ENCODE data around the gene YDJC. TPM values are rescaled to one million over a fixed set of nuclear protein-coding genes. Genes with fewer than 3 reads are reported as not detected.

YDJC gene
- total RNA-seq, 1 donor from 2014 or later, result 80.8 TPM

- DNase-seq (ENCODE audit: low spot score in 2 of 2), result no peak
- TF ChIP-seq CTCF (IDR thresholded peaks at IDR 0.05), result no peak
- no peaks in the 10 kb centered on the region for H3K27me3 ChIP-seq
- no peak overlapping the region for H3K27ac ChIP-seq
- intact Hi-C loops (cut with DNase I), result no loop called here
- no peaks in the 10 kb centered on the region for H3K9me3 ChIP-seq
- H3K4me1 ChIP-seq, result no peaks in the 10 kb centered on the region
- H3K36me3 ChIP-seq, result peaks cover 51 to 71% of the 10 kb centered on the region in 2 donors
- H3K4me3 ChIP-seq, result no peak overlapping the region
These were observed 43.9 kb upstream of the YDJC start for GRCh38 chr22:21673534-21674321.

GRCh38 chr22:21672107-21672629 lies 42.3 kb upstream of the YDJC start:
- Histone ChIP-seq H3K27ac (no peak overlapping the region), H3K36me3 (peaks cover 51 to 65% of the 10 kb centered on the region in 2 donors), H3K4me1 (no peaks in the 10 kb centered on the region), H3K9me3 (no peaks in the 10 kb centered on the region), H3K4me3 (no peak overlapping the region), H3K27me3 (no peaks in the 10 kb centered on the region)
- intact Hi-C loops (cut with DNase I), result no loop called here
- no peak for DNase-seq (ENCODE audit: low spot score in 2 of 2)
- TF ChIP-seq CTCF (IDR thresholded peaks at IDR 0.05), result no peak

GRCh38 chr22:21669026-21669425 lies 39.2 kb upstream of the YDJC start:
- no peaks in the 10 kb centered on the region for H3K27me3 ChIP-seq
- no peaks in the 10 kb centered on the region for H3K9me3 ChIP-seq
- H3K4me3 ChIP-seq, result no peak overlapping the region
- intact Hi-C loops (cut with DNase I), result loop anchor here (5.0 to 10.0 kb wide), 2 partner anchors 68 to 624 kb away; partner anchors contain the start of genes LRRC74B and YPEL1
- H3K27ac ChIP-seq, result no peak overlapping the region
- peaks cover 0 to 4% of the 10 kb centered on the region in 2 donors for H3K4me1 ChIP-seq
- no peak for DNase-seq (ENCODE audit: low spot score in 2 of 2)
- no peak for TF ChIP-seq CTCF (IDR thresholded peaks at IDR 0.05)
- H3K36me3 ChIP-seq, result peaks cover 34 to 44% of the 10 kb centered on the region in 2 donors

GRCh38 chr22:21666786-21667185 lies 37.0 kb upstream of the YDJC start:
- no peak for TF ChIP-seq CTCF (IDR thresholded peaks at IDR 0.05)
- no peak for DNase-seq (ENCODE audit: low spot score in 2 of 2)
- intact Hi-C loops (cut with DNase I), result loop anchor here (5.0 to 10.0 kb wide), 2 partner anchors 71 to 622 kb away; partner anchors contain the start of genes LRRC74B and YPEL1
- H3K9me3 ChIP-seq, result no peaks in the 10 kb centered on the region
- H3K27me3 ChIP-seq, result no peaks in the 10 kb centered on the region
- peaks cover 0 to 4% of the 10 kb centered on the region in 2 donors for H3K4me1 ChIP-seq
- peak overlapping the region; percentile 67 to 94 for H3K4me3 ChIP-seq
- H3K27ac ChIP-seq, result peak overlapping the region; percentile 83 to 97
- peaks cover 15 to 22% of the 10 kb centered on the region in 2 donors for H3K36me3 ChIP-seq

GRCh38 chr22:21665047-21665851 lies 35.4 kb upstream of the YDJC start:
- Histone ChIP-seq H3K27ac (peak overlapping the region; percentile 83 to 97), H3K27me3 (no peaks in the 10 kb centered on the region), H3K36me3 (peaks cover 1 to 6% of the 10 kb centered on the region in 2 donors), H3K4me3 (peak overlapping the region; percentile 67 to 94), H3K4me1 (peaks cover 0 to 4% of the 10 kb centered on the region in 2 donors), H3K9me3 (no peaks in the 10 kb centered on the region)
- no peak for TF ChIP-seq CTCF (IDR thresholded peaks at IDR 0.05)
- intact Hi-C loops (cut with DNase I), result loop anchor here (5.0 to 10.0 kb wide), 2 partner anchors 72 to 620 kb away; partner anchors contain the start of genes LRRC74B and YPEL1
- DNase-seq (ENCODE audit: low spot score in 2 of 2), result no peak
